Stimulated activated CD8-positive, alpha-beta memory T cell treated with anti-CD3 and anti-CD28 coated beads, Interleukin-4, amount 100 ng/mL, for 48 hours (primary cell): ENCODE results near the gene EVC.
"Not testable (repeated sequence)": the region's sequence is repeated elsewhere in the genome, so short reads cannot be mapped to it uniquely, and the experiment has no call there.

Experiments
- DNase-seq: peaks from one replicate; pipeline ENCODE4 v3.0.0-alpha.2; 2020

Gene EVC

GRCh38 chr4:5821665-5822358 is 110.8 kb downstream of the EVC start:
- peak; percentile 51 for DNase-seq

GRCh38 chr4:5822619-5823018 is 111.6 kb downstream of the EVC start:
- DNase-seq: no peak

- no peak for DNase-seq
Observed at GRCh38 chr4:5823542-5824211, 112.7 kb downstream of the EVC start.

GRCh38 chr4:5824227-5824626 is 113.2 kb downstream of the EVC start:
- DNase-seq: no peak

GRCh38 chr4:5824635-5825034 is 113.6 kb downstream of the EVC start:
- DNase-seq: no peak

- no peak for DNase-seq
Observed at GRCh38 chr4:5825321-5826041, 114.5 kb downstream of the EVC start.

GRCh38 chr4:5826437-5827107 is 115.6 kb downstream of the EVC start:
- no peak for DNase-seq

GRCh38 chr4:5827108-5828004 is 116.4 kb downstream of the EVC start:
- DNase-seq: no peak

- DNase-seq: no peak
Observed at GRCh38 chr4:5828005-5828391, 117.0 kb downstream of the EVC start.

- DNase-seq: no peak
Observed at GRCh38 chr4:5836943-5837342, 125.9 kb downstream of the EVC start.

- DNase-seq: not testable (repeated sequence)
Observed at GRCh38 chr4:5837483-5837882, 126.5 kb downstream of the EVC start.

- no peak for DNase-seq
Observed at GRCh38 chr4:5839332-5839731, 128.3 kb downstream of the EVC start.

GRCh38 chr4:5839751-5840674 is 129.0 kb downstream of the EVC start:
- DNase-seq: no peak

- DNase-seq: no peak
Observed at GRCh38 chr4:5842456-5842855, 131.5 kb downstream of the EVC start.

- DNase-seq: no peak
Observed at GRCh38 chr4:5843573-5844530, 132.9 kb downstream of the EVC start.

GRCh38 chr4:5845035-5845905 is 134.3 kb downstream of the EVC start:
- no peak for DNase-seq

GRCh38 chr4:5851637-5852301 is 140.8 kb downstream of the EVC start:
- DNase-seq: no peak

GRCh38 chr4:5852523-5853202 is 141.7 kb downstream of the EVC start:
- DNase-seq: no peak
